CD4-positive, alpha-beta T cell treated with Interleukin-15 for 4 hours (primary cell): ENCODE data around the gene NGDN.

Experiments used
- DNase-seq: peaks from one replicate; pipeline ENCODE4 v3.0.0-alpha.2; 2020; ENCODE audit warnings: low spot score

NGDN gene

GRCh38 chr14:23522643-23523198 lies 53.2 kb downstream of the NGDN start:
- DNase-seq = no peak

- DNase-seq = no peak
Observed at GRCh38 chr14:23523229-23524016, 53.9 kb downstream of the NGDN start.

GRCh38 chr14:23524954-23525353 lies 55.5 kb downstream of the NGDN start:
- DNase-seq = no peak

- no peak for DNase-seq
Observed at GRCh38 chr14:23525611-23526010, 56.1 kb downstream of the NGDN start.
